Kidney epithelial cell (primary cell): ENCODE measurements around the gene CA10. TPM values are rescaled to one million over a fixed set of nuclear protein-coding genes. Genes with fewer than 3 reads are reported as not detected.

Experiments
- DNase-seq: peaks from one replicate; pipeline ENCODE4 v3.0.0-alpha.2; 2010; ENCODE audit warnings: low read depth
- H3K27me3 ChIP-seq: 2 replicates; pipeline ENCODE4 v1.6.0; 2011; ENCODE audit warnings: low read length; ENCODE audit not compliant: control insufficient read depth, insufficient read depth
- H3K36me3 ChIP-seq: 2 replicates; pipeline ENCODE4 v1.5.1; 2011; ENCODE audit warnings: low read length; ENCODE audit not compliant: control insufficient read depth, insufficient read depth
- H3K4me3 ChIP-seq: 2 replicates; pipeline ENCODE4 v1.5.1; 2011; ENCODE audit warnings: low read depth, mild to moderate bottlenecking, control low read depth, low read length
- CTCF ChIP-seq: IDR thresholded peaks from 2 replicates; pipeline ENCODE4 v1.5.1; 2011; ENCODE audit warnings: mild to moderate bottlenecking, moderate library complexity, low read length, control low read depth, inconsistent platforms; ENCODE audit not compliant: insufficient read depth, poor library complexity, severe bottlenecking
- total RNA-seq: library from RNA; depleted of rRNA; stranded (reverse); fragments of >200 nt; gene quantifications from 2 replicates; pipeline ENCODE4 v1.2.3, GENCODE V29; 2015

Gene CA10
- total RNA-seq, 1 donor from 2014 or later, result 0.13 TPM

GRCh38 chr17:51703361-51704341 lies 454.9 kb downstream of the CA10 start:
- TF ChIP-seq CTCF, result no peak
- DNase-seq, result no peak
- Histone ChIP-seq H3K4me3 (no peak overlapping the region), H3K27me3 (no peaks in the 10 kb centered on the region), H3K36me3 (no peaks in the 10 kb centered on the region)

GRCh38 chr17:51702963-51703360 lies 455.6 kb downstream of the CA10 start:
- no peak for TF ChIP-seq CTCF
- Histone ChIP-seq H3K4me3 (no peak overlapping the region), H3K36me3 (no peaks in the 10 kb centered on the region), H3K27me3 (no peaks in the 10 kb centered on the region)
- no peak for DNase-seq

- no peak for DNase-seq
- H3K36me3 ChIP-seq, result no peaks in the 10 kb centered on the region
- no peak overlapping the region for H3K4me3 ChIP-seq
- no peaks in the 10 kb centered on the region for H3K27me3 ChIP-seq
- no peak for TF ChIP-seq CTCF
Measured at GRCh38 chr17:51701501-51701900, 457.0 kb downstream of the CA10 start.

- no peak overlapping the region for H3K4me3 ChIP-seq
- TF ChIP-seq CTCF, result no peak
- no peaks in the 10 kb centered on the region for H3K27me3 ChIP-seq
- no peak for DNase-seq
- no peaks in the 10 kb centered on the region for H3K36me3 ChIP-seq
Measured at GRCh38 chr17:51700011-51700760, 458.3 kb downstream of the CA10 start.

- Histone ChIP-seq H3K27me3 (no peaks in the 10 kb centered on the region), H3K36me3 (no peaks in the 10 kb centered on the region), H3K4me3 (no peak overlapping the region)
- DNase-seq, result no peak
- TF ChIP-seq CTCF, result no peak
Measured at GRCh38 chr17:51699303-51699702, 459.2 kb downstream of the CA10 start.
